Measurements from ENCODE around the gene CADM2. TPM values are rescaled to one million over a fixed set of nuclear protein-coding genes. Genes with fewer than 3 reads are reported as not detected.

Gene CADM2
- total RNA-seq, 1 donor from 2014 or later: 3.3 TPM

- no peaks in the 10 kb centered on the region for H3K4me1 Mint-ChIP-seq
- no peaks in the 10 kb centered on the region for H3K27me3 Mint-ChIP-seq (ENCODE audit: low read depth)
- H3K27ac Mint-ChIP-seq: no peak overlapping the region
- no peak for TF ChIP-seq CTCF (IDR thresholded peaks at IDR 0.05; ENCODE audit: unreplicated experiment)
- peaks cover 4% of the 10 kb centered on the region for H3K36me3 Mint-ChIP-seq
- H3K9me3 Mint-ChIP-seq: peaks cover 41% of the 10 kb centered on the region
- H3K4me3 Mint-ChIP-seq: no peak overlapping the region
- no peak for DNase-seq (ENCODE audit: low spot score in 2 of 2, unreplicated experiment in 2 of 2)
Measured at GRCh38 chr3:86109434-86109833, 1150.6 kb downstream of the CADM2 start.

Small RNA genes lying within 50 kb of the gene (microRNA-seq; reads per million reads assigned to microRNA genes)
- not detected for gene MIR5688
